IMR-90 (cell line): ENCODE measurements around the gene CUX1. TPM values are rescaled to one million over a fixed set of nuclear protein-coding genes. Genes with fewer than 3 reads are reported as not detected.

Experiments used
- ATAC-seq: fragments of 200-7000 bp; cut with Tn5 transposase; 2 replicates; pipeline ENCODE4 v1.9.1; 2020; ENCODE audit warnings: low read depth, mild to moderate bottlenecking, moderate library complexity
- BruUV-seq: library from RNA; stranded (reverse); fragments of 400-500 nt; replicated peaks from 2 replicates; lab custom pipeline; 2021; lab: Mats Ljungman, UMichigan
- CTCF ChIA-PET: fragments of 300-600 bp; formaldehyde crosslinking; extraction: SDS; loops from one replicate; lab custom pipeline; 2021; ENCODE audit warnings: antibody characterized with exemption; lab: Yijun Ruan, JAX
- POLR2A ChIA-PET: fragments of 300-600 bp; sonication (Branson Sonifier 250); formaldehyde crosslinking; loops from one replicate; lab custom pipeline; 2022; ENCODE audit warnings: antibody characterized with exemption; ENCODE audit not compliant: unreplicated experiment; lab: Charles Lee
- DNase-seq: peaks from one replicate; pipeline ENCODE4 v3.0.0; 2013
- H2AFZ ChIP-seq: replicated peaks from 2 replicates; pipeline ENCODE3; 2013; ENCODE audit warnings: low read length, mild to moderate bottlenecking; ENCODE audit not compliant: poor library complexity
- H2AK5ac ChIP-seq: 2 replicates; pipeline ENCODE4 v1.6.1; 2013; ENCODE audit warnings: low read depth, low read length, inconsistent platforms
- H2AK9ac ChIP-seq: replicated peaks from 2 replicates; pipeline ENCODE3; 2013; ENCODE audit warnings: mild to moderate bottlenecking, low read depth, low read length, moderate library complexity; ENCODE audit not compliant: poor library complexity
- H2BK120ac ChIP-seq: 2 replicates; pipeline ENCODE4 v1.6.1; 2013; ENCODE audit warnings: low read depth, low read length, inconsistent platforms
- H2BK15ac ChIP-seq: 3 replicates; pipeline ENCODE4 v1.6.1; 2013; ENCODE audit warnings: low read depth, low read length, inconsistent platforms
- H2BK20ac ChIP-seq: 2 replicates; pipeline ENCODE4 v1.6.1; 2013; ENCODE audit warnings: low read depth, mild to moderate bottlenecking, inconsistent platforms, low read length, moderate library complexity
- H2BK5ac ChIP-seq: 2 replicates; pipeline ENCODE4 v1.6.1; 2013; ENCODE audit warnings: mild to moderate bottlenecking, low read depth, low read length, inconsistent platforms; ENCODE audit not compliant: poor library complexity, severe bottlenecking
- H3K14ac ChIP-seq: replicated peaks from 2 replicates; pipeline ENCODE4 v1.6.1; 2013; ENCODE audit warnings: low read depth, low read length, inconsistent platforms
- H3K18ac ChIP-seq: 2 replicates; pipeline ENCODE4 v1.6.1; 2013; ENCODE audit warnings: low read depth, low read length, control low read depth
- H3K23ac ChIP-seq: 2 replicates; pipeline ENCODE4 v1.6.1; 2013; ENCODE audit warnings: low read depth, low read length, inconsistent platforms
- H3K27ac ChIP-seq: 2 replicates; pipeline ENCODE4 v1.5.1; 2013; ENCODE audit warnings: mild to moderate bottlenecking, control low read depth, low read length; ENCODE audit not compliant: insufficient read depth
- H3K27me3 ChIP-seq: 2 replicates; pipeline ENCODE4 v1.6.1; 2013; ENCODE audit warnings: low read length; ENCODE audit not compliant: control insufficient read depth, insufficient read depth
- H3K36me3 ChIP-seq: 2 replicates; pipeline ENCODE4 v1.6.1; 2013; ENCODE audit warnings: low read length, mixed read lengths; ENCODE audit not compliant: control insufficient read depth, insufficient read depth
- H3K4ac ChIP-seq: 2 replicates; pipeline ENCODE4 v1.6.1; 2013; ENCODE audit warnings: low read depth, low read length, inconsistent platforms
- H3K4me1 ChIP-seq: 2 replicates; pipeline ENCODE4 v1.6.1; 2013; ENCODE audit warnings: low read length, mixed read lengths; ENCODE audit not compliant: control insufficient read depth, insufficient read depth
- H3K4me2 ChIP-seq: 2 replicates; pipeline ENCODE4 v1.6.1; 2013; ENCODE audit warnings: low read depth, mild to moderate bottlenecking, control low read depth, low read length, moderate library complexity
- H3K4me3 ChIP-seq: 2 replicates; pipeline ENCODE4 v1.5.1; 2013; ENCODE audit warnings: low read depth, mild to moderate bottlenecking, control low read depth, low read length, moderate library complexity; ENCODE audit not compliant: insufficient read depth
- H3K56ac ChIP-seq: 2 replicates; pipeline ENCODE4 v1.6.1; 2013; ENCODE audit warnings: low read length, inconsistent platforms; ENCODE audit not compliant: insufficient read depth; ENCODE audit errors: extremely low read depth
- H3K79me1 ChIP-seq, 2 experiments: 2 replicates each; pipeline ENCODE4 v1.6.1; 2013; ENCODE audit warnings: low read length in 2 of 2, inconsistent platforms in 1 of 2, low read depth in 1 of 2
- H3K9ac ChIP-seq: 2 replicates; pipeline ENCODE4 v1.6.1; 2013; ENCODE audit warnings: low read depth, low read length, control low read depth
- H3K9me1 ChIP-seq: 2 replicates; pipeline ENCODE4 v1.6.1; 2013; ENCODE audit warnings: low read length, inconsistent platforms; ENCODE audit not compliant: insufficient read depth
- H3K9me3 ChIP-seq: 2 replicates; pipeline ENCODE4 v1.6.1; 2013; ENCODE audit warnings: low read length; ENCODE audit not compliant: control insufficient read depth, insufficient read depth
- H4K20me1 ChIP-seq: 2 replicates; pipeline ENCODE4 v1.6.1; 2013; ENCODE audit warnings: low read length, inconsistent platforms; ENCODE audit not compliant: insufficient read depth
- H4K5ac ChIP-seq: 2 replicates; pipeline ENCODE4 v1.6.1; 2013; ENCODE audit warnings: mild to moderate bottlenecking, low read depth, low read length, control low read depth
- H4K8ac ChIP-seq, 2 experiments: 2 replicates each; pipeline ENCODE4 v1.6.1; 2013; ENCODE audit warnings: low read depth in 2 of 2, low read length in 2 of 2, control low read depth in 1 of 2, inconsistent platforms in 1 of 2
- H4K91ac ChIP-seq: 2 replicates; pipeline ENCODE4 v1.6.1; 2013; ENCODE audit warnings: low read depth, low read length, inconsistent platforms; ENCODE audit not compliant: insufficient read depth
- CTCF ChIP-seq: conservative IDR thresholded peaks from 2 replicates; pipeline ENCODE4 v1.5.1; 2012; ENCODE audit warnings: mild to moderate bottlenecking, low read depth, low read length, improper control_type of control experiment
- FOS ChIP-seq: fragments of 150-350 bp; IDR thresholded peaks from 2 replicates; pipeline ENCODE4 v1.6.1; 2016; ENCODE audit warnings: low read depth, low read length
- MAFK ChIP-seq: IDR thresholded peaks from 2 replicates; pipeline ENCODE4 v1.6.1; 2012; ENCODE audit warnings: low read depth, low read length, improper control_type of control experiment
- MAZ ChIP-seq: IDR thresholded peaks from 2 replicates; pipeline ENCODE4 v1.6.1; 2012; ENCODE audit warnings: low read depth, mild to moderate bottlenecking, low read length, improper control_type of control experiment, moderate library complexity, borderline replicate concordance
- NFE2L2 ChIP-seq: fragments of 150-350 bp; IDR thresholded peaks from 2 replicates; pipeline ENCODE4 v1.6.1; 2016; ENCODE audit warnings: low read depth, mild to moderate bottlenecking, low read length
- POLR2A ChIP-seq: IDR thresholded peaks from 2 replicates; pipeline ENCODE4 v1.6.1; 2012; ENCODE audit warnings: mild to moderate bottlenecking, low read depth, low read length
- RCOR1 ChIP-seq: IDR thresholded peaks from 2 replicates; pipeline ENCODE4 v1.6.1; 2012; ENCODE audit warnings: mild to moderate bottlenecking, low read length, improper control_type of control experiment; ENCODE audit not compliant: insufficient replicate concordance
- RFX5 ChIP-seq: IDR thresholded peaks from 2 replicates; pipeline ENCODE4 v1.8.0; 2012; ENCODE audit warnings: low read depth, mild to moderate bottlenecking, low read length, moderate library complexity
- SMC3 ChIP-seq: fragments of 150-350 bp; IDR thresholded peaks from 2 replicates; pipeline ENCODE4 v1.6.1; 2016; ENCODE audit warnings: low read depth, mild to moderate bottlenecking, antibody characterized with exemption, low read length, moderate library complexity
- WGBS, 2 experiments: methylation state at CpG; one replicate each; pipeline versions ENCODE4 v1.1.5 to v1.1.7; 2013; ENCODE audit warnings: missing lambda C conversion rate in 2 of 2; ENCODE audit not compliant: insufficient read length in 1 of 2; ENCODE audit errors: extremely low coverage in 2 of 2; 5-methylcytosine and 5-hydroxymethylcytosine counted together
- dilution Hi-C: fragments of 300-500 bp; cut with HindIII; formaldehyde crosslinking; loops from one replicate; pipeline ENCODE4 v1.14.3; 2018; ENCODE audit warnings: low sequenced_read_pairs; ENCODE audit not compliant: unreplicated experiment
- in situ Hi-C: fragments of 300-500 bp; cut with MboI; formaldehyde crosslinking; loops from 3 replicates; pipeline ENCODE4 v1.14.3; 2019; ENCODE audit warnings: low sequenced_read_pairs, inconsistent platforms, mixed read lengths
- intact Hi-C: fragments of 100-400 bp; cut with micrococcal nuclease; formaldehyde crosslinking; loops from 2 replicates; pipeline ENCODE4 v1.10.0; 2022
- polyA plus RNA-seq, 3 experiments: library from polyadenylated mRNA; depleted of rRNA; stranded (reverse); fragments of >200 nt; gene quantifications; 2 replicates each; pipeline ENCODE4 v1.2.3, GENCODE V29; 2012; ENCODE audit warnings: low replicate concordance in 1 of 3
- total RNA-seq: library from RNA; depleted of rRNA; stranded (reverse); fragments of >200 nt; gene quantifications from 2 replicates; pipeline ENCODE4 v1.2.3, GENCODE V29; 2012
- TF ChIP-seq, protein P1 (sequence below): fragments of 150-350 bp; IDR thresholded peaks from 2 replicates; pipeline ENCODE4 v1.6.1; 2017; ENCODE audit warnings: mild to moderate bottlenecking, antibody characterized with exemption, low read length, low read depth
- TF ChIP-seq, protein P2 (sequence below): fragments of 150-350 bp; IDR thresholded peaks from 2 replicates; pipeline ENCODE4 v1.6.1; 2016; ENCODE audit warnings: low read depth, mild to moderate bottlenecking, low read length, moderate library complexity, borderline replicate concordance

CUX1 gene
- total and polyA plus RNA-seq, 2 of the 4 experiments (the other 2 are of a cell fraction) = 19.7 to 46.4 TPM

GRCh38 chr7:101937717-101938514 is 120.5 kb downstream of the CUX1 start:
- Histone ChIP-seq H2BK20ac (no peak overlapping the region), H3K23ac (no peak overlapping the region; the same call in 1 of the 2 replicates), H2BK5ac (no peak overlapping the region), H4K91ac (no peak overlapping the region), H3K4me3 (no peak overlapping the region), H4K20me1 (peaks cover 22% of the 10 kb centered on the region), H3K9me1 (peaks cover 27% of the 10 kb centered on the region), H3K9ac (no peak overlapping the region), H3K4me2 (no peak overlapping the region), H2AFZ (no peak overlapping the region), H3K9me3 (peaks cover 2% of the 10 kb centered on the region), H2BK120ac (no peak overlapping the region), H3K4me1 (peaks cover 40% of the 10 kb centered on the region), H3K4ac (no peak overlapping the region; the same call in 1 of the 2 replicates), H3K18ac (no peak overlapping the region), H4K5ac (no peak overlapping the region), H3K79me1 (peaks cover 29 to 77% of the 10 kb centered on the region in 2 experiments), H3K14ac (no peak overlapping the region), H2AK5ac (0 out of 2 replicates have a peak overlapping the region, but pooled peaks have one; percentile 24), H3K27ac (no peak overlapping the region), H2BK15ac (no peak overlapping the region), H2AK9ac (no peak overlapping the region), H3K27me3 (no peaks in the 10 kb centered on the region), H4K8ac (no peak overlapping the region), H3K56ac (no peak overlapping the region), H3K36me3 (no peaks in the 10 kb centered on the region)
- intact Hi-C loops (no loop called here), dilution Hi-C loops (no loop called here), in situ Hi-C loops (no loop called here)
- POLR2A ChIA-PET = no interaction called here
- DNase-seq (no peak), ATAC-seq (no peak)
- no peak for TF ChIP-seq NFE2L2
- no peak for TF ChIP-seq SMC3
- TF ChIP-seq, protein P1, sequence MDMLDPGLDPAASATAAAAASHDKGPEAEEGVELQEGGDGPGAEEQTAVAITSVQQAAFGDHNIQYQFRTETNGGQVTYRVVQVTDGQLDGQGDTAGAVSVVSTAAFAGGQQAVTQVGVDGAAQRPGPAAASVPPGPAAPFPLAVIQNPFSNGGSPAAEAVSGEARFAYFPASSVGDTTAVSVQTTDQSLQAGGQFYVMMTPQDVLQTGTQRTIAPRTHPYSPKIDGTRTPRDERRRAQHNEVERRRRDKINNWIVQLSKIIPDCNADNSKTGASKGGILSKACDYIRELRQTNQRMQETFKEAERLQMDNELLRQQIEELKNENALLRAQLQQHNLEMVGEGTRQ = no peak
- no peak for TF ChIP-seq POLR2A
- no peak for TF ChIP-seq RCOR1
- TF ChIP-seq, protein P2, sequence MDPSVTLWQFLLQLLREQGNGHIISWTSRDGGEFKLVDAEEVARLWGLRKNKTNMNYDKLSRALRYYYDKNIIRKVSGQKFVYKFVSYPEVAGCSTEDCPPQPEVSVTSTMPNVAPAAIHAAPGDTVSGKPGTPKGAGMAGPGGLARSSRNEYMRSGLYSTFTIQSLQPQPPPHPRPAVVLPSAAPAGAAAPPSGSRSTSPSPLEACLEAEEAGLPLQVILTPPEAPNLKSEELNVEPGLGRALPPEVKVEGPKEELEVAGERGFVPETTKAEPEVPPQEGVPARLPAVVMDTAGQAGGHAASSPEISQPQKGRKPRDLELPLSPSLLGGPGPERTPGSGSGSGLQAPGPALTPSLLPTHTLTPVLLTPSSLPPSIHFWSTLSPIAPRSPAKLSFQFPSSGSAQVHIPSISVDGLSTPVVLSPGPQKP = no peak
- no peak for TF ChIP-seq MAFK
- no peak for TF ChIP-seq RFX5
- TF ChIP-seq FOS = no peak
- TF ChIP-seq MAZ = no peak
- no peak for TF ChIP-seq CTCF
- CTCF ChIA-PET = no interaction called here
- 100% methylated on average over 1 of the region's 11 CpGs; no CpG with 5 or more reads in 1 of the 2 experiments for WGBS, 2 experiments
- no TSS peak for BruUV-seq
